Measurements from ENCODE around the gene RNF112. TPM values are rescaled to one million over a fixed set of nuclear protein-coding genes. Genes with fewer than 3 reads are reported as not detected.

Gene RNF112
- total and polyA plus RNA-seq, 2 of the 8 experiments (the other 6 are each of a cell fraction or from before 2014, with no cell fraction given): 1.1 to 2.2 TPM

DNA sequence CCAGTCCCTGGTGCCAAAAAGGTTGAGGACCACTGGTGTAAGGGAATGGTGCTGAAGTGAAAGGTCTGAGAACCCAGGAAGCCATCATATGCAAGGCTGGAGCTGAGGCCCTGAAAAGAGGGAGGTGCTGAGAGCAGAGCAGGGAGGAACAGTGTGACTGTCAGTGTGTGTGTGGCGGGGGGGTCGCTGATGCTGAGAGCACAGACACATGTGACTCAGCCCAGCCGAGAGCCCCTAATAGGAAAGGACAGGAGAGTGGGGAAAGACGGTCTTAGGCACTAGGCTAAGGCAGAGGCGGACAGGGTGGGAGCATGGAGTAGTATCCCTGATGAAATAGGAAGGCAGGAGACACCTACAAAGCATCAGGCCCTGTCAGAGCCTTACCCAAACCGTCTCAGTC lies 49.7 kb upstream of the RNF112 start:
- Histone ChIP-seq H2BK20ac (ENCODE audit: low read length) (no peak overlapping the region), H3K4me1 (replicated peaks in 1 of 4; ENCODE audit: control insufficient read depth in 3 of 4, insufficient read depth in 4 of 4, low read length in 3 of 4) (peaks cover 0 to 9% (median 3%) of the 10 kb centered on the region in 4 experiments; a peak in 4 of 7 replicates), H3K79me1 (ENCODE audit: low read depth, low read length) (peaks cover 2% of the 10 kb centered on the region; the same call in 1 of the 2 replicates), H2BK120ac (replicated peaks; ENCODE audit: low read depth, low read length) (no peak overlapping the region), H3K27ac (ENCODE audit: low read depth, low read length) (no peak overlapping the region), H2AFZ (ENCODE audit: low read length) (no peak overlapping the region), H2BK12ac (ENCODE audit: low read depth, low read length) (no peak overlapping the region), H3K79me2 (ENCODE audit: control insufficient read depth in 1 of 2, insufficient read depth in 2 of 2, low read length in 2 of 2) (no peaks in the 10 kb centered on the region), H4K8ac (ENCODE audit: extremely low read depth, insufficient read depth, low read length) (no peak overlapping the region; the same call in 1 of the 2 replicates), H3K9me3 (ENCODE audit: insufficient read depth in 2 of 2, low read depth in 1 of 2, low read length in 1 of 2) (no peaks in the 10 kb centered on the region), H2BK15ac (ENCODE audit: low read length) (no peak overlapping the region), H3K23ac (ENCODE audit: insufficient read length) (no peak overlapping the region), H3K4me3 (ENCODE audit: extremely low read depth in 1 of 4, insufficient read depth in 2 of 4, low read depth in 3 of 4, low read length in 4 of 4) (peak overlapping the region in 1 of 4 experiments; percentile 93; a peak in 1 of 8 replicates), H3K27me3 (replicated peaks in 1 of 4; ENCODE audit: control insufficient read depth in 3 of 4, extremely low read depth in 1 of 4, insufficient read depth in 3 of 4, low read length in 3 of 4) (no peaks in the 10 kb centered on the region; a peak in 1 of 7 replicates), H3K9ac (replicated peaks in 1 of 4; ENCODE audit: extremely low read depth in 1 of 4, low read depth in 3 of 4, low read length in 3 of 4) (no peak overlapping the region), H3K14ac (ENCODE audit: insufficient read length) (no peak overlapping the region), H3K4ac (replicated peaks; ENCODE audit: insufficient read length, low read depth, low read length) (no peak overlapping the region), H2AK5ac (ENCODE audit: low read depth, low read length) (no peak overlapping the region; the same call in 1 of the 2 replicates), H3K36me3 (ENCODE audit: control insufficient read depth in 2 of 4, insufficient read depth in 4 of 4, low read length in 3 of 4) (peaks cover 0 to 7% (median 0%) of the 10 kb centered on the region in 4 experiments; a peak in 1 of 8 replicates), H3K56ac (replicated peaks; ENCODE audit: insufficient read length, low read depth, low read length) (no peak overlapping the region), H4K5ac (ENCODE audit: insufficient read length, low read depth, low read length) (no peak overlapping the region), H4K20me1 (replicated peaks in 1 of 2; ENCODE audit: control insufficient read depth in 1 of 2, insufficient read depth in 2 of 2, low read length in 2 of 2) (peaks cover 0 to 4% of the 10 kb centered on the region in 2 experiments), H3K23me2 (ENCODE audit: low read depth, low read length) (peaks cover 6% of the 10 kb centered on the region; the same call in 1 of the 2 replicates), H3K18ac (ENCODE audit: extremely low read depth, low read length) (no peak overlapping the region; the same call in 1 of the 2 replicates), H4K91ac (replicated peaks; ENCODE audit: insufficient read length, low read length) (no peak overlapping the region), H3K4me2 (ENCODE audit: insufficient read depth in 1 of 2, low read depth in 2 of 2, low read length in 2 of 2) (peak overlapping the region; percentile 20 to 85; a peak in 3 of 4 replicates), H2BK5ac (ENCODE audit: low read depth, low read length) (no peak overlapping the region)
- TF ChIP-seq CHD1 (IDR thresholded peaks at IDR 0.05; ENCODE audit: low read depth, low read length) (no peak), NANOG (IDR thresholded peaks at IDR 0.05; ENCODE audit: insufficient read depth, low read depth, low read length, poor library complexity, severe bottlenecking) (no peak), NRF1 (IDR thresholded peaks at IDR 0.05; ENCODE audit: low read depth, low read length) (no peak), TAF1 (IDR thresholded peaks at IDR 0.05; ENCODE audit: low read depth, low read length) (no peak), SP4 (IDR thresholded peaks at IDR 0.05; ENCODE audit: low read length) (no peak), CBX8 (IDR thresholded peaks at IDR 0.05; ENCODE audit: borderline replicate concordance, low read depth, low read length) (no peak), EGR1 (IDR thresholded peaks at IDR 0.05; ENCODE audit: borderline replicate concordance, low read depth, low read length) (no peak), HDAC6 (IDR thresholded peaks at IDR 0.05; ENCODE audit: low read depth, low read length) (no peak), ASH2L (IDR thresholded peaks at IDR 0.05; ENCODE audit: low read length) (no peak), SIN3A (conservative IDR thresholded peaks at IDR 0.05 in 1 of 2, IDR thresholded peaks at IDR 0.05 in 1 of 2; ENCODE audit: low read depth in 1 of 2, low read length in 2 of 2) (no peak)
- TF ChIP-seq, protein P1, sequence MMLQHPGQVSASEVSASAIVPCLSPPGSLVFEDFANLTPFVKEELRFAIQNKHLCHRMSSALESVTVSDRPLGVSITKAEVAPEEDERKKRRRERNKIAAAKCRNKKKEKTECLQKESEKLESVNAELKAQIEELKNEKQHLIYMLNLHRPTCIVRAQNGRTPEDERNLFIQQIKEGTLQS (IDR thresholded peaks at IDR 0.05; ENCODE audit: insufficient read depth, low read depth, low read length): no peak
- no peak for FAIRE-seq
- WGBS, 2 experiments (ENCODE audit: extremely low coverage in 1 of 2, insufficient coverage in 1 of 2, insufficient read length in 1 of 2, insufficient replicate concordance in 2 of 2, low coverage in 1 of 2, low lambda C conversion rate in 2 of 2, missing lambda C conversion rate in 1 of 2): 89% methylated on average over 5 of the region's 6 CpGs; no CpG with 5 or more reads in 1 of the 2 experiments
- ChIA-PET POLR2A (ENCODE audit: partially characterized antibody) (interaction anchor here (1.1 to 6.2 kb wide), 4 partner anchors 15 to 48 kb away, joined by 3 to 32 read pairs (median 4); partner anchors contain the start of gene MAPK7), CTCF (ENCODE audit: partially characterized antibody) (interaction anchor here (0.7 to 6.7 kb wide), 3 partner anchors 9 to 87 kb away, joined by 3 to 66 read pairs (median 4); no protein-coding TSS in a partner anchor)
- DNase-seq (ENCODE audit: low read depth in 1 of 2, low spot score in 2 of 2): no peak

All from H1 (cell line).